Measurements from ENCODE around the gene COL13A1.

Gene COL13A1

DNA sequence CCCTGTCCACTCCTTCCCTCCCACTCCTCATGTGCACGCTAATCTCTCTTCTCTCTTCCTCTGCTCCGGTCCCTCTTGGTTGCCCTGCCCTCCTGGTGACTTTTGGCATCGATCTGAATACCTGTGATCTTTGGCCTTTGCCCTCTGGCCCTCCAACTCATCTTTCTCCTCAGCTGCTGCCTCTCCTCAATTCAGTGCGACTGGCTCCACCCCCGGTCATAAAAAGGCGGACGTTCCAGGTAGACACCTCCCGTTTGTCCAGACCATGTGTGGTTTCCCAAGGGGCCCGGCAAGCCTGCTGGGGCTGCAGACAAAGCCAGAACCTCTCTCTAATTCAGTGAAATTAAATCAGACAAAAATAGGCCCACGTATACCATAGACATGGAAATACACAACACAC lies 96.8 kb downstream of the COL13A1 start:
- TF ChIP-seq, protein P1, sequence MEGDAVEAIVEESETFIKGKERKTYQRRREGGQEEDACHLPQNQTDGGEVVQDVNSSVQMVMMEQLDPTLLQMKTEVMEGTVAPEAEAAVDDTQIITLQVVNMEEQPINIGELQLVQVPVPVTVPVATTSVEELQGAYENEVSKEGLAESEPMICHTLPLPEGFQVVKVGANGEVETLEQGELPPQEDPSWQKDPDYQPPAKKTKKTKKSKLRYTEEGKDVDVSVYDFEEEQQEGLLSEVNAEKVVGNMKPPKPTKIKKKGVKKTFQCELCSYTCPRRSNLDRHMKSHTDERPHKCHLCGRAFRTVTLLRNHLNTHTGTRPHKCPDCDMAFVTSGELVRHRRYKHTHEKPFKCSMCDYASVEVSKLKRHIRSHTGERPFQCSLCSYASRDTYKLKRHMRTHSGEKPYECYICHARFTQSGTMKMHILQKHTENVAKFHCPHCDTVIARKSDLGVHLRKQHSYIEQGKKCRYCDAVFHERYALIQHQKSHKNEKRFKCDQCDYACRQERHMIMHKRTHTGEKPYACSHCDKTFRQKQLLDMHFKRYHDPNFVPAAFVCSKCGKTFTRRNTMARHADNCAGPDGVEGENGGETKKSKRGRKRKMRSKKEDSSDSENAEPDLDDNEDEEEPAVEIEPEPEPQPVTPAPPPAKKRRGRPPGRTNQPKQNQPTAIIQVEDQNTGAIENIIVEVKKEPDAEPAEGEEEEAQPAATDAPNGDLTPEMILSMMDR (IDR thresholded peaks at IDR 0.05; ENCODE audit: insufficient read depth, low read length, poor library complexity, severe bottlenecking) = no peak
- DNase-seq (ENCODE audit: extremely low read depth, insufficient read length) = no peak
- no peak overlapping the region for H3K4me3 ChIP-seq (replicated peaks; ENCODE audit: low read depth, low read length)
- no peaks in the 10 kb centered on the region for H3K36me3 ChIP-seq (ENCODE audit: control insufficient read depth, insufficient read depth, low read length)
- H3K27me3 ChIP-seq (replicated peaks; ENCODE audit: control insufficient read depth, insufficient read depth, low read length) = no peaks in the 10 kb centered on the region; the same call in none of the 2 replicates

DNA sequence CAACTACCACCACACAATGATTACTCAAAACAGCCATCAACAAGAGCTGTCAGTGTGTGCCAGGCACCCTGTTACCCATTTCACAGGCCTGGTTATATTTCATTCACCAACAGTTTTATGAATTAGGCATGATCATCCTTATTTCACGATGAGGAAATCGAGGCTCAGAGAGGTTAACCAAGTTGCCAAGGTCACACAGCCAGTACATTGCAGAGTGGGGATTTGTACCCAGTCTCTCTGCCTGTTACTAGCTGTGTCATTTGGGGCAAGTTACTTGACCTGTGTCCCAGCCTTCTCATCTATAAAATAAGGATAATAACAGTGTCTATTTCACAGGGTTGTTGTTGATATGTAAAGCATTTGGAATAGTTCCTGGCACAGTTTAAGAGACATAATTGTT lies 97.2 kb downstream of the COL13A1 start:
- Histone ChIP-seq H3K27me3 (replicated peaks; ENCODE audit: control insufficient read depth, insufficient read depth, low read length) (no peaks in the 10 kb centered on the region; the same call in none of the 2 replicates), H3K36me3 (ENCODE audit: control insufficient read depth, insufficient read depth, low read length) (no peaks in the 10 kb centered on the region), H3K4me3 (replicated peaks; ENCODE audit: low read depth, low read length) (no peak overlapping the region)
- TF ChIP-seq, protein P1 (IDR thresholded peaks at IDR 0.05; ENCODE audit: insufficient read depth, low read length, poor library complexity, severe bottlenecking) = no peak
- no peak for DNase-seq (ENCODE audit: extremely low read depth, insufficient read length)

DNA sequence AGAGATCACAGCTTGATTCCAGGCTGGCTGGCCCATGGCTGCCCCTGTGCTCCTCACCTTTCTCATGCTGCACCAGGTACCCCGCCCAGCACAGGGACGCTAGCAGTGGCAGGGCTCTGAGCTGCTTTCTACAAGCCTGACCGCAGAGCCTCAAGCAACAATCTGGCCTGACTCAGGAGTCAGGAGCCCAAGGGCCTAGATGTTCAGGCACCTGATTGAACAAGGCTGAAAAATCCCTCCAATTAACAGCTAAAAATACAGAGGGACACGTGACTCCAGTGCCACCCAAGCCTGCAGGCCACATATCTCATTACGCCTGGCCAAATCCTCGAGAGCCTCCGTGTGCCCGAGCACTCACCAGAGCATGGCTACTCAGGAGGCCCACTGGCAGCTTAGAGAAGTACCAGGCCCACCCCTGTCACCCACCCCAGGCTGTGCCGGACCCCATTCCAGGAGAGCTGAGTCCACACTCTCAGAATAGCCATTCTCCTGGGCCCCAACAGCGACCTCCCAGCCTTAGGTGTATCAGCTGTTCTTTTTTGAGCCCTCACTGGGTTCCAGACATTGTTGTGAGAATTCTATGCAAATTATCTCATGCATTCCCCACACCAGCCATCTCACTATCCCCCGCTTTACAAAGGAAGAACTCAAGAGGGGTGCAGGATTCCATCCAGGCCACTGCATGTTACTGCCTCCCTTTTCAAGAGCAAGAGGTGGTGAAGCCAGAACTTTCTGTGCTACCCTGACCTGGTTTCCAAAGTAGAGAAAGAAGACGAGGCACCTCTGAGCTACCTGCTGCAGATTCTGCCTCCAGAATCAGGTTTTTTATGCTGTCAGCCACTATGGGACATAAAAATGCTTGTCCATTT lies 98.3 kb downstream of the COL13A1 start:
- H3K4me3 ChIP-seq (replicated peaks; ENCODE audit: low read depth, low read length) = no peak overlapping the region
- no peaks in the 10 kb centered on the region; the same call in none of the 2 replicates for H3K27me3 ChIP-seq (replicated peaks; ENCODE audit: control insufficient read depth, insufficient read depth, low read length)
- no peak for DNase-seq (ENCODE audit: extremely low read depth, insufficient read length)
- TF ChIP-seq, protein P1 (IDR thresholded peaks at IDR 0.05; ENCODE audit: insufficient read depth, low read length, poor library complexity, severe bottlenecking) = no peak
- H3K36me3 ChIP-seq (ENCODE audit: control insufficient read depth, insufficient read depth, low read length) = no peaks in the 10 kb centered on the region

DNA sequence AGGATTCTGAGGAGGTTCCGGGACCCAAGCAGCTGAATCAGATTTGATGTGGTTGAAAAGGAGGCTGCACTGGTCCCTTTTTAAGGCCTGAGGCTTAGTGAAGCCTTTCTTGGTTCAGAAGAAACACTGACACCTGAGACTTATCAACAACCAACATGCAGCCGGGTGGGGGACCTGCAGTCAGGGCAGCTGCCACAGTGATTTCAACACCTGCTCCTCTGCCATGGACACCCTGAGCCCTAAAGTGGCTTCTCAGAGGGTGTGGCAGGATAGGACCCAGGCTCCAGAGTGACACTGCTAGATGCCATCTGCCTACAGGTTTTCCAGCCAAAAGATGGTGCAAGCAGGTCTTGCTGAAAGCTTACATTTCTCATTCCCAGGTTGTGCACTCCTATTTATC lies 99.3 kb downstream of the COL13A1 start:
- H3K36me3 ChIP-seq (ENCODE audit: control insufficient read depth, insufficient read depth, low read length) = no peaks in the 10 kb centered on the region
- DNase-seq (ENCODE audit: extremely low read depth, insufficient read length) = no peak
- TF ChIP-seq, protein P1 (IDR thresholded peaks at IDR 0.05; ENCODE audit: insufficient read depth, low read length, poor library complexity, severe bottlenecking) = no peak
- H3K4me3 ChIP-seq (replicated peaks; ENCODE audit: low read depth, low read length) = no peak overlapping the region
- H3K27me3 ChIP-seq (replicated peaks; ENCODE audit: control insufficient read depth, insufficient read depth, low read length) = no peaks in the 10 kb centered on the region; the same call in 1 of the 2 replicates

DNA sequence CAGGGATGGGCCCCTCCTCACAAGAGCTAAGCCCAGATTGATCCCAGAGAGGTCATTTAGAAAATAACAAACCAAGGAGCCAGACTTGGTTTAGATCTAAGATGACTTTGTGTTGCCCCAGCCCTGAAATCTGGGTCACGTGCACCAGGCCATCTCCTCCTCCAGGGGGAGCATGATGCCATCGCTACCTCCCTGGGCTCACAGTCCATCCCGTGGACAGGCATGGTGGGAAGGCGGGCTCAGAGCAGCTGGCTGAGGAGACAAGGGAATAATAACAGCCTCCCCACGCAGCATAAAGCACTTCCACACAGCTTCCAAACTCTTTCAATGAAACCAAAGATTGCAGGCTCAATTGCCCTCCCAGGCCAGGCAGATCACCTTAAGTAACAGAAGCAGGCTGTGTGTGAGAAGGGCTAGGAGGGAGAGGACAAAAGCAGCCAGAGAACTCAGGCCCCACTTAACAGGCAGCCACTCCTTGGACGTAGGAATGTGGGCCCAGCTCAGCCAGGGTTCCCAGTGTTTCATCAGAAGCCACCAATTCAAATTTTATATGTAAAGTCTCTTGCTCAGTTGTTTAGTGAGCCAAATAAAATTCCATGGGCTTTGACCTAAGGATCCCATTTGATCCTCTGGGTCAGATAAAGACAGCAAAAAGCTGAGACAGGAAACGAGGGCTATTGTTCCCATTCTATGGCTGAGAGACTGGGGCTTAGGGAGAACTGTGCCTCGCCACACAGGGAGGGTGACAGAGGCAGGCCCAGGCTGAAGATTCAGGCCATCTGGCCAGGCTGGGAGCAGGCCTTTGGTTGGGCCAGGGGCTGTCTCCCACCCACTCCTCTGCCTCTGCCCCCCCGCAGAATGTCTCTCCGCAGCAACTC lies 100.2 kb downstream of the COL13A1 start:
- TF ChIP-seq, protein P1 (IDR thresholded peaks at IDR 0.05; ENCODE audit: insufficient read depth, low read length, poor library complexity, severe bottlenecking) = peak; percentile 58
- DNase-seq (ENCODE audit: extremely low read depth, insufficient read length) = no peak
- H3K27me3 ChIP-seq (replicated peaks; ENCODE audit: control insufficient read depth, insufficient read depth, low read length) = no peaks in the 10 kb centered on the region; the same call in 1 of the 2 replicates
- H3K36me3 ChIP-seq (ENCODE audit: control insufficient read depth, insufficient read depth, low read length) = no peaks in the 10 kb centered on the region
- H3K4me3 ChIP-seq (replicated peaks; ENCODE audit: low read depth, low read length) = no peak overlapping the region
